ENCODE measurements around the gene KY.

- TF ChIP-seq CTCF (IDR thresholded peaks at IDR 0.05) (no peak), EZH2 (IDR thresholded peaks at IDR 0.05; ENCODE audit: borderline replicate concordance, insufficient read depth, low read depth, low read length, poor library complexity, severe bottlenecking) (no peak)
Measured at GRCh38 chr3:134611516-134611915, 39.3 kb downstream of the KY start.

Data from B cell (primary cell).